ENCODE data around the gene MESP2.

DNA sequence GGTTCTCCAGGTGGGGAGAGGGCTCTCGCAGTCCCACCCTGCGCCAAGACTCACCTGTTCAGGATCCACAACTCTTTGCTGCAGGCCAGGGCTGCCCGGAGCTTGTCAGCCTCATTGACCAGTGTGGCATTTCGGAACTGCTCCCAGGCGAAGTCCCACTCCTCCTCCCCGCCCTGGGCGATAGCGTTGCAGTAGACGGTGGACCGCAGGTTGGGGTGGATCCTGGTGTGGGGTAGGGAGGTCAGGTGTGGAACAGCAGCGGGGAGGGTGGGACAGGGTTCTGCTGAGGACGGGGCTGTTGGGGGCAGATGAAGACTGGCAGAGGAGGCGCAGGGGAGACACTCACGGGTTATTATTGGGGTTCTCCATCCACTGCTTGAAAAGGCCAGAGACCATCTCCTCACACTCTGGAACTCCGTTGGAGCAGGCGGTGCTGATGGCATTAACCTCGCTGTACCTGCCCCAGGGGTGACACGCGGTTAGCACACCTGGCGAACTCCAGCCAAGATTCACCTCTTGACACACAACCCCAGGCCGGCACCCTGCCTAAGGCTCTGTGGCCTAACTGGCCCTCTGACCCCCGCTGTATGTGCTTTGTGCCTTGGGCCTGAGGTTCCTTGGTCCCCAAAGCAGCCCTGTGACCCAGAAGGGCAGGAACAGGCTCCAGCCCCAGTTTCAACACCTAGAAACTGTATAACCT is 16.1 kb downstream of the MESP2 start:
- TF ChIP-seq, protein P1, sequence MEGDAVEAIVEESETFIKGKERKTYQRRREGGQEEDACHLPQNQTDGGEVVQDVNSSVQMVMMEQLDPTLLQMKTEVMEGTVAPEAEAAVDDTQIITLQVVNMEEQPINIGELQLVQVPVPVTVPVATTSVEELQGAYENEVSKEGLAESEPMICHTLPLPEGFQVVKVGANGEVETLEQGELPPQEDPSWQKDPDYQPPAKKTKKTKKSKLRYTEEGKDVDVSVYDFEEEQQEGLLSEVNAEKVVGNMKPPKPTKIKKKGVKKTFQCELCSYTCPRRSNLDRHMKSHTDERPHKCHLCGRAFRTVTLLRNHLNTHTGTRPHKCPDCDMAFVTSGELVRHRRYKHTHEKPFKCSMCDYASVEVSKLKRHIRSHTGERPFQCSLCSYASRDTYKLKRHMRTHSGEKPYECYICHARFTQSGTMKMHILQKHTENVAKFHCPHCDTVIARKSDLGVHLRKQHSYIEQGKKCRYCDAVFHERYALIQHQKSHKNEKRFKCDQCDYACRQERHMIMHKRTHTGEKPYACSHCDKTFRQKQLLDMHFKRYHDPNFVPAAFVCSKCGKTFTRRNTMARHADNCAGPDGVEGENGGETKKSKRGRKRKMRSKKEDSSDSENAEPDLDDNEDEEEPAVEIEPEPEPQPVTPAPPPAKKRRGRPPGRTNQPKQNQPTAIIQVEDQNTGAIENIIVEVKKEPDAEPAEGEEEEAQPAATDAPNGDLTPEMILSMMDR (conservative IDR thresholded peaks at IDR 0.05; ENCODE audit: low read length): no peak
- TF ChIP-seq EZH2phosphoT487 (IDR thresholded peaks at IDR 0.05; ENCODE audit: borderline replicate concordance, low read depth, low read length): no peak

Measured in OCI-LY7 (cell line).